ENCODE measurements around the gene TOR3A.

Gene TOR3A

GRCh38 chr1:179077396-179077795 lies 4.5 kb upstream of the TOR3A start:
- WGBS (ENCODE audit: insufficient coverage, insufficient read length): no CpG with 5 or more reads among the region's 7 CpGs
- Histone ChIP-seq H3K9me3 (ENCODE audit: control insufficient read depth, insufficient read depth, low read length) (no peaks in the 10 kb centered on the region), H3K27ac (ENCODE audit: low read length) (no peak overlapping the region), H3K4me3 (ENCODE audit: low read length) (no peak overlapping the region), H3K36me3 (ENCODE audit: control insufficient read depth, insufficient read depth, low read length) (peaks cover 3% of the 10 kb centered on the region; the same call in 1 of the 2 replicates), H3K27me3 (ENCODE audit: control insufficient read depth, insufficient read depth, low read length) (no peaks in the 10 kb centered on the region), H3K4me1 (ENCODE audit: control insufficient read depth, insufficient read depth, low read length) (no peaks in the 10 kb centered on the region)
- DNase-seq (ENCODE audit: low read depth, low spot score): no peak

- Histone ChIP-seq H3K27ac (ENCODE audit: low read length) (no peak overlapping the region), H3K4me3 (ENCODE audit: low read length) (no peak overlapping the region), H3K27me3 (ENCODE audit: control insufficient read depth, insufficient read depth, low read length) (no peaks in the 10 kb centered on the region), H3K4me1 (ENCODE audit: control insufficient read depth, insufficient read depth, low read length) (peaks cover 3% of the 10 kb centered on the region; the same call in 1 of the 2 replicates), H3K36me3 (ENCODE audit: control insufficient read depth, insufficient read depth, low read length) (peaks cover 3% of the 10 kb centered on the region; the same call in 1 of the 2 replicates), H3K9me3 (ENCODE audit: control insufficient read depth, insufficient read depth, low read length) (no peaks in the 10 kb centered on the region)
- no CpG with 5 or more reads among the region's 18 CpGs for WGBS (ENCODE audit: insufficient coverage, insufficient read length)
- no peak for DNase-seq (ENCODE audit: low read depth, low spot score)
Measured at GRCh38 chr1:179079113-179079761, 2.6 kb upstream of the TOR3A start.

DNA sequence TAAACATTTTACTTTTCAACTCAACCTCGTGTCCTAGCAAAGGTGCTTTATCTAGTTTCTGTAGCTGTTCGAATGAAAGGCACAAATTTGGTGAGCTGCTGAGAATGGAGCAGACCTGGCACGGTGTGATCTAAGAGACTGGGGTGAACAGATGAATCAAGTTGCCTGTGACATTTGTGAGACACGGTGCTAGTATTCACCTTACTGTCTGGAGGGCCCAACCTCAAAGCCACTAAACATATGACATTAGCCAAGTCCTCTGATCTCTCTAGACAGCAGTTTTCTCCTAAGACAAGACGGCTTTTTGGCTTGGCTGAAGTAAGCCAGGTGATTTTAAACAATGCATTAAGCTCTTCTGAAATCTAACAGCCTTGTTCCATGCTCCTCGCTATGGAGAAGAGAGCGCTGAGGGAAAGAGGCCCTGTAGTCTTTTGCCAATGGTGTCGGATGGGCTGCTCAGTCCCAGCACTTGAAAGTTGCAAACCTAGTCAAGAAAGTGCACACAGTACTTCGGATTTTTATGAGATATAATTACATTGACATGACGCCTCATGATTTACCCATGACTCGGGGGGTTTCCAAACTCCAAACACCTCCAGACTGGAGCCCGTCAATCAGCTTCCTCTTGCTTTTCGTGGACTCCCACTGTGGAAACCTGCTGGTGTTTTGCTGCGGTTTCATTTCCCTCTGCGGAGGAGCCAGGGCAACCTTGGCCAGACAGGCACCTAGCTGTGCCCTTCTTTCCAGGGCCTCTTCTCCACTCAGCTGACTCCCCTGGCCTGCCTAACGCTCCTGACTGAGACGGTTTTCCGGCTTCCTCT lies 794 bp upstream of the TOR3A start:
- H3K4me1 ChIP-seq (ENCODE audit: control insufficient read depth, insufficient read depth, low read length): peaks cover 3% of the 10 kb centered on the region; the same call in 1 of the 2 replicates
- DNase-seq (ENCODE audit: low read depth, low spot score): no peak
- H3K27me3 ChIP-seq (ENCODE audit: control insufficient read depth, insufficient read depth, low read length): no peaks in the 10 kb centered on the region
- WGBS (ENCODE audit: insufficient coverage, insufficient read length): no CpG with 5 or more reads among the region's 18 CpGs
- peaks cover under 1% of the 10 kb centered on the region; the same call in 1 of the 2 replicates for H3K36me3 ChIP-seq (ENCODE audit: control insufficient read depth, insufficient read depth, low read length)
- no peak overlapping the region for H3K27ac ChIP-seq (ENCODE audit: low read length)
- no peaks in the 10 kb centered on the region for H3K9me3 ChIP-seq (ENCODE audit: control insufficient read depth, insufficient read depth, low read length)
- H3K4me3 ChIP-seq (ENCODE audit: low read length): peak overlapping the region; percentile 72; the same call in 1 of the 2 replicates

DNA sequence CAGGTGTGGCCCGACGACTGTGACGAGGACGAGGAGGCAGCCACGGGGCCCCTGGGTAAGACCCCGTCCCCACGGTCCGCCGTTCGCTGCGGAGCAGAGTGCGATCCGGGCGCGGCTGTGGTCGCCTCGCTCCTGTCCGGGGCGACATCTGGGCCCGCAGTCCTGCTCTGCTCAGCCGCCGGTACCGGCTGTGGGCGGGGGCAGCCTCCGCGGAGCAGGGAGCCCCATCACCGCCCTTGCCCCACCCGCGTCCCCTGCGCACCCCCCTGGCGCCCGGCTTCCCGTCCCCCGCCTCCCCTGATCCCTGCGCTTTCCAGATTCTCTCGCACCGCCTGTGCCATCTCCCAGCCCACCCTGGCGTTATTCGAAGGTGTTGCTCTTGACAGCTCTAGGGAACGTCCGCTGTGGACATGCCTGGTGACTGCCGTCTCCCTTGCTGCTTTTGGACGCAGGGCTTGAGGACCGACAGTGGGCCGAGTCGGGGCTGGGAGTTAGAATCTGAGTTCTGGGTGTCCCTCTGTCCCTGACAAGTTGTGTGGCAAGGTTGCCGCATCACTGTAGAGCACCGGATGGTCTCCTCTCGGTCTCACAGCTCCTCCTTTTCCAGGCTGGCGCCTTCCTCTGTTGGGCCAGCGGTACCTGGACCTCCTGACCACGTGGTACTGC lies 596 bp downstream of the TOR3A start:
- H3K27me3 ChIP-seq (ENCODE audit: control insufficient read depth, insufficient read depth, low read length): no peaks in the 10 kb centered on the region
- peak overlapping the region; percentile 72 for H3K4me3 ChIP-seq (ENCODE audit: low read length)
- H3K36me3 ChIP-seq (ENCODE audit: control insufficient read depth, insufficient read depth, low read length): no peaks in the 10 kb centered on the region
- H3K27ac ChIP-seq (ENCODE audit: low read length): no peak overlapping the region
- no peak for DNase-seq (ENCODE audit: low read depth, low spot score)
- no CpG with 5 or more reads among the region's 52 CpGs for WGBS (ENCODE audit: insufficient coverage, insufficient read length)
- no peaks in the 10 kb centered on the region for H3K9me3 ChIP-seq (ENCODE audit: control insufficient read depth, insufficient read depth, low read length)
- peaks cover 8% of the 10 kb centered on the region; the same call in 1 of the 2 replicates for H3K4me1 ChIP-seq (ENCODE audit: control insufficient read depth, insufficient read depth, low read length)

DNA sequence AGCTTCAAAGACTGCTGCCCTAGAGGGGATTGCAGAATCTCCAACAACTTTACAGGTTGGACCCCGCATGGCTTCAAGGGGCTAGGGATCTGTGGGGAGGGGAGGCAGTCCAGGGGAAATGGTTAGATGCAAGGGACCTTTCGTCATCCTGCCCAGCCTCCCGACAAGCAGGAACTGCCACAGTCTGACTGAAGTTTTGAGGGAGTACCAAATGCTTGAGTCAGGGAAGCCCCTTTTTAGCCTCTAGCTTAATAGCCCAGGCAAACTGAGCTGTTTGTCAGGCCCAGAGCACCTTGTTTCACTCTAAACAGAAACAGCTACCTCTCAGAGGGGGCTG lies 1.1 kb downstream of the TOR3A start:
- Histone ChIP-seq H3K9me3 (ENCODE audit: control insufficient read depth, insufficient read depth, low read length) (no peaks in the 10 kb centered on the region), H3K27me3 (ENCODE audit: control insufficient read depth, insufficient read depth, low read length) (no peaks in the 10 kb centered on the region), H3K4me3 (ENCODE audit: low read length) (peak overlapping the region; percentile 72; the same call in 1 of the 2 replicates), H3K4me1 (ENCODE audit: control insufficient read depth, insufficient read depth, low read length) (peaks cover 8% of the 10 kb centered on the region; the same call in 1 of the 2 replicates), H3K27ac (ENCODE audit: low read length) (no peak overlapping the region), H3K36me3 (ENCODE audit: control insufficient read depth, insufficient read depth, low read length) (no peaks in the 10 kb centered on the region)
- no peak for DNase-seq (ENCODE audit: low read depth, low spot score)
- no CpG with 5 or more reads among the region's 3 CpGs for WGBS (ENCODE audit: insufficient coverage, insufficient read length)

DNA sequence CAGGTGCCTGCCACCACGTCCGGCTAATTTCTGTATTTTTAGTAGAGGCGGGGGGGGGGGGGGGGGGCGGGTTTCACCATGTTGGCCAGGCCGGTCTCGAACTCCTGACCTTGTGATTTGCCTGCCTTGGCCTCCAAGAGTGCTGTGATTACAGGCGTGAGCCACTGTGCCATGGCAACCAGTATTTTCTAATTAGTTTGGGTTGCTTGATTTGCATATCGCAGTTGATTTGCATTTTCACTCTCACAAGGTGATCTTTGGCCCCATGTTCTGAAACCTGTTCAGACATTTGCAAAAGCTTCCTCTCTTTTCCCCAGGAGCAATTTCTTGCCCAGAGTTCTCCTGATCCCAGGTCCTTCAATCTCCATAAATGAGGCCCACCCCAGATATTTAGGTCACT lies 1.7 kb downstream of the TOR3A start:
- no peak overlapping the region for H3K27ac ChIP-seq (ENCODE audit: low read length)
- no CpG with 5 or more reads among the region's 8 CpGs for WGBS (ENCODE audit: insufficient coverage, insufficient read length)
- H3K9me3 ChIP-seq (ENCODE audit: control insufficient read depth, insufficient read depth, low read length): no peaks in the 10 kb centered on the region
- peaks cover 8% of the 10 kb centered on the region; the same call in 1 of the 2 replicates for H3K4me1 ChIP-seq (ENCODE audit: control insufficient read depth, insufficient read depth, low read length)
- no peaks in the 10 kb centered on the region for H3K36me3 ChIP-seq (ENCODE audit: control insufficient read depth, insufficient read depth, low read length)
- no peak overlapping the region for H3K4me3 ChIP-seq (ENCODE audit: low read length)
- no peak for DNase-seq (ENCODE audit: low read depth, low spot score)
- no peaks in the 10 kb centered on the region for H3K27me3 ChIP-seq (ENCODE audit: control insufficient read depth, insufficient read depth, low read length)

DNA sequence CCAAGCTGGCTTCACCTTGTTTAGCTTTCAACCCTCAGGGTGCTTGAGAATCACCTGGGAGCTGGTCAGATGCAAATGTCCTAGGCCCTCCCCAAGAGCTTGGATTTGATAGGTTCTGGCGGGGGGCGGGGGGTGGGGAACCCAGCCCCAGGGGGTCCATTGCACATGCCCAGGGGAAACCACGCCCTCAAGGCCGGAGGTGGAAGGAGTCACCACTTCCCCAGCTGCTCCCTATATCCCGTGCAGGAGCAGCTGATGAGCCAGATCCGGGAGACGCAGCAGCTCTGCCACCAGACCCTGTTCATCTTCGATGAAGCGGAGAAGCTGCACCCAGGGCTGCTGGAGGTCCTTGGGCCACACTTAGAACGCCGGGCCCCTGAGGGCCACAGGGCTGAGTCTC lies 5.8 kb downstream of the TOR3A start:
- no peak for DNase-seq (ENCODE audit: low read depth, low spot score)
- peak overlapping the region; percentile 21; the same call in 1 of the 2 replicates for H3K4me3 ChIP-seq (ENCODE audit: low read length)
- no peaks in the 10 kb centered on the region for H3K27me3 ChIP-seq (ENCODE audit: control insufficient read depth, insufficient read depth, low read length)
- WGBS (ENCODE audit: insufficient coverage, insufficient read length): no CpG with 5 or more reads among the region's 11 CpGs
- H3K4me1 ChIP-seq (ENCODE audit: control insufficient read depth, insufficient read depth, low read length): peaks cover 11% of the 10 kb centered on the region; the same call in 1 of the 2 replicates
- H3K9me3 ChIP-seq (ENCODE audit: control insufficient read depth, insufficient read depth, low read length): no peaks in the 10 kb centered on the region
- peaks cover 3% of the 10 kb centered on the region for H3K36me3 ChIP-seq (ENCODE audit: control insufficient read depth, insufficient read depth, low read length)
- no peak overlapping the region for H3K27ac ChIP-seq (ENCODE audit: low read length)

- Histone ChIP-seq H3K9me3 (ENCODE audit: control insufficient read depth, insufficient read depth, low read length) (no peaks in the 10 kb centered on the region), H3K27ac (ENCODE audit: low read length) (no peak overlapping the region), H3K4me3 (ENCODE audit: low read length) (no peak overlapping the region), H3K4me1 (ENCODE audit: control insufficient read depth, insufficient read depth, low read length) (peaks cover 8% of the 10 kb centered on the region; the same call in 1 of the 2 replicates), H3K27me3 (ENCODE audit: control insufficient read depth, insufficient read depth, low read length) (no peaks in the 10 kb centered on the region), H3K36me3 (ENCODE audit: control insufficient read depth, insufficient read depth, low read length) (peaks cover 14% of the 10 kb centered on the region)
- no peak for DNase-seq (ENCODE audit: low read depth, low spot score)
- no CpG with 5 or more reads among the region's 16 CpGs for WGBS (ENCODE audit: insufficient coverage, insufficient read length)
Measured at GRCh38 chr1:179089827-179090482, 8.1 kb downstream of the TOR3A start.

GRCh38 chr1:179090522-179090921 lies 8.7 kb downstream of the TOR3A start:
- Histone ChIP-seq H3K9me3 (ENCODE audit: control insufficient read depth, insufficient read depth, low read length) (no peaks in the 10 kb centered on the region), H3K36me3 (ENCODE audit: control insufficient read depth, insufficient read depth, low read length) (peaks cover 16% of the 10 kb centered on the region), H3K27me3 (ENCODE audit: control insufficient read depth, insufficient read depth, low read length) (no peaks in the 10 kb centered on the region), H3K4me1 (ENCODE audit: control insufficient read depth, insufficient read depth, low read length) (peaks cover 8% of the 10 kb centered on the region; the same call in 1 of the 2 replicates), H3K27ac (ENCODE audit: low read length) (no peak overlapping the region), H3K4me3 (ENCODE audit: low read length) (no peak overlapping the region)
- no peak for DNase-seq (ENCODE audit: low read depth, low spot score)
- no CpG with 5 or more reads among the region's 8 CpGs for WGBS (ENCODE audit: insufficient coverage, insufficient read length)

DNA sequence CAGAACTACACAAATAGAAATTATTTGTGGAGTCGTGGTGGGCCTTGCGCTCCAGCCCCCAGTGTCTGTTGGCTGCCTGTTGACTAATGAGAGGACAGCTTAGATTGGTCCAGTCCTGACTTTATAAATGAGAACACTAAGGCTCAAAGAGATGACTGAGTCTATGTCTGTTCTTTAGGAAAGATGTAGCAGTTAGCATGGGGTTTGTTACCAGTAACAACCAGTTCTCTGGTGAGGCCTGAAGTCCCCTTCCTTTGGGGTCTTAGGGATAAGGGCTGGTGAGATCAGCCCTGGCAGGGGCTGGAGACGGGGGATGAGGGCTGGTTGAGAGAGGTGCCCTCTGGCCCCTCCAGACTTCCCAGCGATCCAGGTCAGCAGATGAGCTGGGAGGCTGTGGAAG lies 9.1 kb downstream of the TOR3A start:
- Histone ChIP-seq H3K4me3 (ENCODE audit: low read length) (no peak overlapping the region), H3K36me3 (ENCODE audit: control insufficient read depth, insufficient read depth, low read length) (peaks cover 16% of the 10 kb centered on the region), H3K27me3 (ENCODE audit: control insufficient read depth, insufficient read depth, low read length) (no peaks in the 10 kb centered on the region), H3K9me3 (ENCODE audit: control insufficient read depth, insufficient read depth, low read length) (no peaks in the 10 kb centered on the region), H3K27ac (ENCODE audit: low read length) (no peak overlapping the region), H3K4me1 (ENCODE audit: control insufficient read depth, insufficient read depth, low read length) (peaks cover 8% of the 10 kb centered on the region; the same call in 1 of the 2 replicates)
- DNase-seq (ENCODE audit: low read depth, low spot score): no peak
- WGBS (ENCODE audit: insufficient coverage, insufficient read length): no CpG with 5 or more reads among the region's 4 CpGs
